ENCODE measurements around the gene CERK.
A peak's percentile ranks its signal among the peaks of the same experiment; 100 is the strongest.
"Not testable (repeated sequence)": the region's sequence is repeated elsewhere in the genome, so short reads cannot be mapped to it uniquely, and the experiment has no call there.

CERK gene

GRCh38 chr22:46748908-46749675 lies 11.0 kb upstream of the CERK start:
- DNase-seq (ENCODE audit: low read depth in 2 of 2) = peak in 1 of 2 donors; percentile 27

GRCh38 chr22:46748206-46748907 lies 10.3 kb upstream of the CERK start:
- no peak for DNase-seq (ENCODE audit: low read depth in 2 of 2)

- no peak for DNase-seq (ENCODE audit: low read depth in 2 of 2)
These were observed 9.6 kb upstream of the CERK start for GRCh38 chr22:46747646-46748045.

- DNase-seq (ENCODE audit: low read depth in 2 of 2) = no peak
These were observed 8.6 kb upstream of the CERK start for GRCh38 chr22:46746620-46747019.

- no peak for DNase-seq (ENCODE audit: low read depth in 2 of 2)
These were observed 8.1 kb upstream of the CERK start for GRCh38 chr22:46746192-46746591.

GRCh38 chr22:46744581-46744980 lies 6.5 kb upstream of the CERK start:
- no peak for DNase-seq (ENCODE audit: low read depth in 2 of 2)

GRCh38 chr22:46742576-46743221 lies 4.6 kb upstream of the CERK start:
- DNase-seq (ENCODE audit: low read depth in 2 of 2) = no peak

- no peak for DNase-seq (ENCODE audit: low read depth in 2 of 2)
These were observed 4.0 kb upstream of the CERK start for GRCh38 chr22:46741974-46742519.

- DNase-seq (ENCODE audit: low read depth in 2 of 2) = no peak
These were observed 3.1 kb upstream of the CERK start for GRCh38 chr22:46740910-46741780.

- peak in 1 of 2 donors; percentile 76 for DNase-seq (ENCODE audit: low read depth in 2 of 2)
These were observed 1.2 kb upstream of the CERK start for GRCh38 chr22:46739094-46739870.

- DNase-seq (ENCODE audit: low read depth in 2 of 2) = no peak
These were observed 618 bp upstream of the CERK start for GRCh38 chr22:46738647-46739093.

GRCh38 chr22:46737105-46737975 lies 712 bp downstream of the CERK start:
- DNase-seq (ENCODE audit: low read depth in 2 of 2) = peak in 1 of 2 donors; percentile 28

- no peak for DNase-seq (ENCODE audit: low read depth in 2 of 2)
These were observed 1.3 kb downstream of the CERK start for GRCh38 chr22:46736705-46737104.

- no peak for DNase-seq (ENCODE audit: low read depth in 2 of 2)
These were observed 2.1 kb downstream of the CERK start for GRCh38 chr22:46735747-46736608.

- peak; percentile 36 to 50 for DNase-seq (ENCODE audit: low read depth in 2 of 2)
These were observed 3.1 kb downstream of the CERK start for GRCh38 chr22:46734830-46735453.

GRCh38 chr22:46734213-46734722 lies 3.8 kb downstream of the CERK start:
- DNase-seq (ENCODE audit: low read depth in 2 of 2) = not testable (repeated sequence)

- DNase-seq (ENCODE audit: low read depth in 2 of 2) = no peak
These were observed 5.5 kb downstream of the CERK start for GRCh38 chr22:46732513-46732912.

- DNase-seq (ENCODE audit: low read depth in 2 of 2) = no peak
These were observed 6.0 kb downstream of the CERK start for GRCh38 chr22:46732041-46732379.
